Mammary epithelial cell (primary cell): ENCODE data around the gene GOLGA8J.

Experiments
- EZH2 ChIP-seq: IDR thresholded peaks from 2 replicates; pipeline ENCODE4 v1.6.1; 2012; ENCODE audit warnings: low read length, inconsistent platforms, borderline replicate concordance
- TF ChIP-seq, protein P1 (sequence below), 2 donors: IDR thresholded peaks in 1 of 2; conservative IDR thresholded peaks in 1 of 2; 2 replicates each; pipeline ENCODE4 v1.5.1; 2011 to 2012; ENCODE audit warnings: inconsistent platforms in 2 of 2, low read length in 2 of 2, mild to moderate bottlenecking in 2 of 2, control low read depth in 1 of 2, low read depth in 1 of 2; ENCODE audit not compliant: insufficient read depth in 1 of 2; ENCODE audit errors: extremely low read depth in 1 of 2

DNA sequence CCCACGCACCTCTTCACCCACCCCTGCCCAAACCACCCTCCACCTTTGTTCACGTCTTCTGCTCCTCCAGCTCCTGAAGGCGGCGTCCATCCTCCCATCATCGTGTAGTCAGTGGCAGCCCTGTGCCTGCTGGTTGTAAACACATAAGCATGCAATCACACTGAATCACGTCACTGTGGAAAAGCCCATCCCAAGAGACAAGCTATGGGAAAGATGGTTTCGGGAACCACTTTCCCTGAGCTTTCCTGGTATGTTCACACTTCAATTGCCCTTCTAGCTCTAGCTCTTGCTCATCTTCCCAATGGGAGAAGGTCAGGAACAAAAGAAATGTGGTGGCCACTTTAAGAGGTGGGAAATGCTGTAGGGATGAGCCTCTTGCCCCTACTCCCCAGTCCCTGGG, 14.4 kb upstream of the GOLGA8J start:
- TF ChIP-seq, protein P1, sequence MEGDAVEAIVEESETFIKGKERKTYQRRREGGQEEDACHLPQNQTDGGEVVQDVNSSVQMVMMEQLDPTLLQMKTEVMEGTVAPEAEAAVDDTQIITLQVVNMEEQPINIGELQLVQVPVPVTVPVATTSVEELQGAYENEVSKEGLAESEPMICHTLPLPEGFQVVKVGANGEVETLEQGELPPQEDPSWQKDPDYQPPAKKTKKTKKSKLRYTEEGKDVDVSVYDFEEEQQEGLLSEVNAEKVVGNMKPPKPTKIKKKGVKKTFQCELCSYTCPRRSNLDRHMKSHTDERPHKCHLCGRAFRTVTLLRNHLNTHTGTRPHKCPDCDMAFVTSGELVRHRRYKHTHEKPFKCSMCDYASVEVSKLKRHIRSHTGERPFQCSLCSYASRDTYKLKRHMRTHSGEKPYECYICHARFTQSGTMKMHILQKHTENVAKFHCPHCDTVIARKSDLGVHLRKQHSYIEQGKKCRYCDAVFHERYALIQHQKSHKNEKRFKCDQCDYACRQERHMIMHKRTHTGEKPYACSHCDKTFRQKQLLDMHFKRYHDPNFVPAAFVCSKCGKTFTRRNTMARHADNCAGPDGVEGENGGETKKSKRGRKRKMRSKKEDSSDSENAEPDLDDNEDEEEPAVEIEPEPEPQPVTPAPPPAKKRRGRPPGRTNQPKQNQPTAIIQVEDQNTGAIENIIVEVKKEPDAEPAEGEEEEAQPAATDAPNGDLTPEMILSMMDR (conservative IDR thresholded peaks at IDR 0.05 in 1 of 2, IDR thresholded peaks at IDR 0.05 in 1 of 2; ENCODE audit: extremely low read depth in 1 of 2, insufficient read depth in 1 of 2, low read depth in 1 of 2, low read length in 2 of 2) = no peak
- TF ChIP-seq EZH2 = no peak
